Adrenal gland (tissue), 12 donors: ENCODE measurements around the gene APOA1. TPM values are rescaled to one million over a fixed set of nuclear protein-coding genes. Genes with fewer than 3 reads are reported as not detected.

Source experiments
- DNase-seq, 7 donors: peaks; one replicate each; pipeline ENCODE4 v3.0.0-alpha.2; 2019 to 2020
- H3K27ac ChIP-seq, 5 donors: fragments of 200-600 bp; sonication (generic) in 4 of 5; 1 replicate in 3 of 5; 2 replicates in 2 of 5; pipeline versions ENCODE4 v1.5.1 to v1.8.0; 2016 to 2020; ENCODE audit warnings: mild to moderate bottlenecking in 1 of 5
- H3K27me3 ChIP-seq: fragments of 200-600 bp; 2 replicates; pipeline ENCODE4 v1.8.0; 2021
- H3K36me3 ChIP-seq, 2 donors: fragments of 200-600 bp; replicated peaks in 1 of 2; 1 replicate in 1 of 2; 2 replicates in 1 of 2; pipeline versions ENCODE4 v1.5.1 to v1.8.0; 2018 to 2022
- H3K4me1 ChIP-seq, 2 donors: fragments of 200-600 bp; replicated peaks in 1 of 2; 1 replicate in 1 of 2; 2 replicates in 1 of 2; pipeline versions ENCODE4 v1.5.1 to v1.8.0; 2018 to 2021
- H3K4me3 ChIP-seq, 4 donors: fragments of 200-600 bp; sonication (generic) in 3 of 4; one replicate each; pipeline ENCODE4 v1.5.1; 2016 to 2018
- H3K9me3 ChIP-seq, 3 donors: fragments of 200-600 bp; sonication (generic) in 1 of 3; replicated peaks in 1 of 3; 1 replicate in 2 of 3; 2 replicates in 1 of 3; pipeline versions ENCODE4 v1.5.1 to v1.8.0; 2016 to 2021
- POLR2A ChIP-seq, 2 donors: fragments of 450-650 bp; IDR thresholded peaks; one replicate each; pipeline ENCODE4 v1.6.1; 2017; ENCODE audit warnings: antibody characterized with exemption in 2 of 2, mild to moderate bottlenecking in 2 of 2, moderate library complexity in 1 of 2
- WGBS, 4 donors: extraction: QIAGEN DNeasy Blood & Tissue Kit in 2 of 4; methylation state at CpG; one replicate each; pipeline versions ENCODE4 v1.1.5 to v1.1.7; 2013 to 2017; 5-methylcytosine and 5-hydroxymethylcytosine counted together
- intact Hi-C, 2 donors: fragments of 100-400 bp; cut with DNase I; formaldehyde crosslinking; loops; one replicate each; pipeline versions ENCODE4 v1.14.1 to v1.15.0; 2022 to 2023
- polyA plus RNA-seq, 3 donors: library from polyadenylated mRNA; stranded (reverse); fragments of 200-250 nt in 2 of 3; fragments of 350-450 nt in 1 of 3; fragmentation: Illumina TruSeq in 1 of 3; extraction: RNeasy Lipid Tissue Mini Kit (QIAGEN cat#74804) in 1 of 3; gene quantifications; one replicate each; pipeline ENCODE4 v1.2.3, GENCODE V29; 2013 to 2014
- total RNA-seq, 9 donors: library from RNA; depleted of rRNA in 4 of 9; stranded (reverse); fragments of >200 nt in 4 of 9; fragments of 120-200 nt in 1 of 9; fragmentation: NEBNext Ultra II Directional in 1 of 9; extraction: Animal tissue kit (Norgen Biotek cat#: 25700) in 1 of 9; gene quantifications; one replicate each; pipeline versions ENCODE4 v1.1.0 to v1.2.4, GENCODE V29; 2013 to 2023
- TF ChIP-seq, protein P1 (sequence below), 6 experiments: fragments of 450-650 bp in 4 of 6; fragments of 200-600 bp in 2 of 6; sonication (generic) in 1 of 6; IDR thresholded peaks; 1 replicate in 5 of 6; 2 replicates in 1 of 6; pipeline versions ENCODE4 v1.5.1 to v1.8.0; 2016 to 2021; ENCODE audit warnings: antibody characterized with exemption in 6 of 6, mild to moderate bottlenecking in 2 of 6, moderate library complexity in 1 of 6
- donor health status: healthy with polysubstance abuse.
- donor health status: Bipolar disorder and iron deficiency.
- donor health status: DM: yes; HTN: yes; CAD: no.
- donor health status: DM: no; HTN: no; CAD: no.
- donor health status: DM: no; HTN: no; CAD: no.
- donor health status: DM: yes; HTN: yes; CAD: no.

The APOA1 gene
- total and polyA plus RNA-seq, 12 donors, result 0.28 to 691 (median 2.6) TPM; not detected in 4

DNA sequence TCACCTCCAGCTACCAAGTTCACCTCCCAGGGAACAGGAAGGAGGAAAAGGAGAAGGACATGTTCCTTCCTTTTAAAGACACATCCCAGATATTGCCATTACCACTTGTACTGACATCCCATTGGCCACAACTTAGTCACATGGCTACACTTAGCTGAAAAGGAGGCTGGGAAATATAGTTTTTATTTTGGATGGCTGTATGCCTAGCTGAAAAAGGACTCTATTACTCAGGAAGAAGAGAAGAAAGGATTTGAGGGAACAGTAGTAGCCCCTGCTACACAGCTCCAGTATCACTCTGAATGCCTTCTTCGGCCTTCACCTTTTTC is 43.7 kb downstream of the APOA1 start:
- intact Hi-C loops, result loop anchor here (5.0 to 10.0 kb wide), 4 partner anchors 44 to 314 kb away; partner anchors contain the start of gene APOA1 (in 1 of the 2)
- Histone ChIP-seq H3K27me3 (no peaks in the 10 kb centered on the region), H3K27ac (no peak overlapping the region), H3K36me3 (no peaks in the 10 kb centered on the region), H3K4me1 (no peaks in the 10 kb centered on the region), H3K9me3 (no peaks in the 10 kb centered on the region), H3K4me3 (no peak overlapping the region)
- WGBS, 4 donors, result 92 to 100% (median 97%) methylated on average over 1 of the region's 1 CpG
- no peak for DNase-seq
- TF ChIP-seq, protein P1, sequence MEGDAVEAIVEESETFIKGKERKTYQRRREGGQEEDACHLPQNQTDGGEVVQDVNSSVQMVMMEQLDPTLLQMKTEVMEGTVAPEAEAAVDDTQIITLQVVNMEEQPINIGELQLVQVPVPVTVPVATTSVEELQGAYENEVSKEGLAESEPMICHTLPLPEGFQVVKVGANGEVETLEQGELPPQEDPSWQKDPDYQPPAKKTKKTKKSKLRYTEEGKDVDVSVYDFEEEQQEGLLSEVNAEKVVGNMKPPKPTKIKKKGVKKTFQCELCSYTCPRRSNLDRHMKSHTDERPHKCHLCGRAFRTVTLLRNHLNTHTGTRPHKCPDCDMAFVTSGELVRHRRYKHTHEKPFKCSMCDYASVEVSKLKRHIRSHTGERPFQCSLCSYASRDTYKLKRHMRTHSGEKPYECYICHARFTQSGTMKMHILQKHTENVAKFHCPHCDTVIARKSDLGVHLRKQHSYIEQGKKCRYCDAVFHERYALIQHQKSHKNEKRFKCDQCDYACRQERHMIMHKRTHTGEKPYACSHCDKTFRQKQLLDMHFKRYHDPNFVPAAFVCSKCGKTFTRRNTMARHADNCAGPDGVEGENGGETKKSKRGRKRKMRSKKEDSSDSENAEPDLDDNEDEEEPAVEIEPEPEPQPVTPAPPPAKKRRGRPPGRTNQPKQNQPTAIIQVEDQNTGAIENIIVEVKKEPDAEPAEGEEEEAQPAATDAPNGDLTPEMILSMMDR (IDR thresholded peaks at IDR 0.05), result no peak
- no peak for TF ChIP-seq POLR2A (IDR thresholded peaks at IDR 0.05)

DNA sequence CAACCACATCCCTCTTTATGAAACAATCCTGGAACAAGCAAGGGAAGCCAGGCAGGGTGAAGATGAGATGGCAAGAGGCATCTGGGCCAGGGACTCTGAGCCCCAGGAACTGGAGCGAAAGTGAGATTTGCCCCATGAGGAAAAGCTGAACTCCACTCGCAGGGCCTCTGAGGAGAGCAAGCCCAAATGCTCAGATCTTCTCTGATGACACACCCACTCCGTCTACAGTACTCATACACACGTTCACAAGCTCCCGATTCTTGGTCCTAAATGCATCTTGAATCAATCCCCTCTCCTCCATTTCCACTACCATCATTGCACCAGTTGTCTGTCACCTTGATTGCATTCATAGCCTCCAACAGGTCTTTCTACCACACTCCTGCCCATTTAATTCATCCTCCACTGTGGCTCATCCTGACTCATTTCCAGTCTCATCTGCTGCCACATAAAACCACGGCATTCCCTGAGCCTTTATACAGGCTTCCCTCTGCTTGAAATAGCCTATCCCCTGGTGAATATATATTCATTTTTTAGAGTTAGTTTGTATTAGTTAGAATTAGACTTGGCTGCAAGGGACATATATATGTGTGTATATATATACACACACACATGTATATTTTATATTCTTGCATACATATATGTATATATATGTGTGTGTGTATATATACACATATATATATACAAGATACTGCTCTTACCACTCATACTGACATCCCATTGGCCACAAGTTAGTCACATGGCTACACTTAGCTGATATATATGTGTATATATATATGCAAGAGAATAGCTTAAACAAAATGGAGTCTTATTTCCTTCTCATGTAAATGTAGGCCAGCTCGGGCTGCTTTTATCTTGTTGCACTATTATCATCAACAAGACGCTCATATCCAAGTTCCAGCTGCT is 44.3 kb downstream of the APOA1 start:
- Histone ChIP-seq H3K27ac (no peak overlapping the region), H3K9me3 (no peaks in the 10 kb centered on the region), H3K36me3 (no peaks in the 10 kb centered on the region), H3K27me3 (no peaks in the 10 kb centered on the region), H3K4me1 (no peaks in the 10 kb centered on the region), H3K4me3 (no peak overlapping the region)
- TF ChIP-seq POLR2A (IDR thresholded peaks at IDR 0.05), result no peak
- TF ChIP-seq, protein P1 (IDR thresholded peaks at IDR 0.05), result no peak
- intact Hi-C loops, result loop anchor here (5.0 to 10.0 kb wide), 4 partner anchors 44 to 314 kb away; partner anchors contain the start of gene APOA1 (in 1 of the 2)
- WGBS, 4 donors, result 69 to 83% (median 74%) methylated on average over 8 of the region's 8 CpGs
- no peak for DNase-seq

DNA sequence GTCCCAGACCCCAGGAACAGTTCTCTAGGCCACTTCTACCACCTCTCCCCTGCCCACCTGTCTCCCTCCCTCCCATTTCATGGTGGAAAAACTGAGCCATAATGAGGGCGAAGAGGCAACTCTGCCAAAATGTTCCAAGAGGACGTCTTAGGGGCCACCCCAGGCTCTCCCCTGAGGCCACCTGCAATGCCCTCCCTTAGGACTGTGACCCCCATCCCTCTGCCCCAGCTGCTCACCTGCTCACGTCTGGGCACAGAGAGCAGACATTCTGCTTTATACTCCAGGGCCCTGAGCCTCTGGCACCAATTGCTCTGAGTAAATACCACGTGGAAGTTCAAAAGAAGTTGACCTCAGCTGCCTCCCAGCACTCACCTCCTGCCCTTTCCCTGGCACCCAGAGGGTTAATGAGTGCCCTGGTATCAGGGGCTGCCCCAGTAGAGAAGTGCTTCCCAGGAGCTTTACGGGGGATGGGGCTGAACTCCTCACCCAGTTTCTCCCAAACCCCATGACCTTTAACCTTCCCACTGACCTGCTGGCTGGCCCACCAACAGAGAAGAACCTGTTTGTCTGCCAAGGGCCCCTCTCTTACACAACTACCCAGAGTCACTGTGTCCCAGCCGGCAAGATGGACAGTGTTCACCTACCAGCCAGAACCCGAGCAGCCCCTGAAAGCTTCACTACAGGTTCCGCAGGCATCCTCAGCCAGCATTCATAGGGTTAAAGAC is 45.1 kb downstream of the APOA1 start:
- TF ChIP-seq, protein P1 (IDR thresholded peaks at IDR 0.05), result no peak
- TF ChIP-seq POLR2A (IDR thresholded peaks at IDR 0.05), result no peak
- Histone ChIP-seq H3K36me3 (no peaks in the 10 kb centered on the region), H3K4me3 (no peak overlapping the region), H3K27ac (no peak overlapping the region), H3K4me1 (peaks cover 0 to under 1% of the 10 kb centered on the region in 2 donors), H3K27me3 (no peaks in the 10 kb centered on the region), H3K9me3 (no peaks in the 10 kb centered on the region)
- DNase-seq, result no peak
- intact Hi-C loops, result loop anchor here (5.0 to 10.0 kb wide), 4 partner anchors 45 to 315 kb away; partner anchors contain the start of gene APOA1 (in 1 of the 2)
- WGBS, 4 donors, result 61 to 82% (median 69%) methylated on average over 6 to 8 of the region's 8 CpGs

DNA sequence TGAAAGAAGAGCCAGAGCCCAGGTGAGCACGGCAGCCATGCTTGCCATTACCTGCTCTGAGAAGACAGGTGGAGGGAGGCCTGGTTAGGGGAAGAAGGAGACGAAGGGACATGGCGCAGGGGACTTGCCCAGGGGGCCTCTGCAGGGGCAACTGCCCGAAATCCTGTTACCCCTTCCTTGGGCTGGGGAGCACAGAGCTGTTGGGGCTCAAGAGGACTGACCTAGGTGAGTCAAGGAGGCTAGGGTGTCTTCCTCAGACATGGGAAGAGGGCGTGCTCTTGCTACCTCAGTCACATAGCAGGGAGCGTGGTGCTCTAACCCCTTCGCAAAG is 45.6 kb downstream of the APOA1 start, which contains the start of gene APOA5:
APOA5 (minus strand) TSS at position 67 of the 331 bp plus-strand sequence; CDS start at position 48, 19 bp downstream.
- no peaks in the 10 kb centered on the region for H3K9me3 ChIP-seq
- H3K36me3 ChIP-seq, result no peaks in the 10 kb centered on the region
- peaks cover 0 to 6% of the 10 kb centered on the region in 2 donors for H3K4me1 ChIP-seq
- H3K27ac ChIP-seq, result no peak within 1 kb of the TSS
- TF ChIP-seq POLR2A (IDR thresholded peaks at IDR 0.05), result no peak
- TF ChIP-seq, protein P1 (IDR thresholded peaks at IDR 0.05), result no peak
- DNase-seq, result no peak
- intact Hi-C loops, result loop anchor here (5.0 to 10.0 kb wide), 4 partner anchors 46 to 316 kb away; partner anchors contain the start of gene APOA1 (in 1 of the 2)
- 79 to 92% (median 86%) methylated on average over 7 of the region's 7 CpGs for WGBS, 4 donors
- H3K4me3 ChIP-seq, result no peak within 1 kb of the TSS
- H3K27me3 ChIP-seq, result no peaks in the 10 kb centered on the region
